NCI-H460 (cell line): ENCODE data around the gene WDR18. TPM values are rescaled to one million over a fixed set of nuclear protein-coding genes. Genes with fewer than 3 reads are reported as not detected.

ENCODE experiments used
- DNase-seq: peaks from one replicate; pipeline ENCODE4 v3.0.0-alpha.2; 2016; ENCODE audit warnings: low read depth; ENCODE audit errors: extremely low read depth
- small RNA-seq, 2 experiments: library from RNA; depleted of rRNA; stranded (forward); fragments of <200 nt; gene quantifications; one replicate each; pipeline ENCODE3, GENCODE V24; 2014
- total RNA-seq: library from RNA; depleted of rRNA; stranded (reverse); fragments of >200 nt; shearing (Covaris generic); gene quantifications from 2 replicates; pipeline ENCODE4 v1.2.3, GENCODE V29; 2014; rRNA removed

Gene WDR18
- total RNA-seq, 1 experiment from 2014 or later = 54.0 TPM

GRCh38 chr19:1038978-1039645 is 55.0 kb downstream of the WDR18 start:
- no peak for DNase-seq

GRCh38 chr19:1039646-1040475 is 55.7 kb downstream of the WDR18 start, which contains the start of gene ABCA7:
Gene ABCA7, plus strand, starts transcription at chr19:1040107. Its CDS starts 1,255 bp downstream, at chr19:1041362.
- peak; percentile 91 for DNase-seq

DNA sequence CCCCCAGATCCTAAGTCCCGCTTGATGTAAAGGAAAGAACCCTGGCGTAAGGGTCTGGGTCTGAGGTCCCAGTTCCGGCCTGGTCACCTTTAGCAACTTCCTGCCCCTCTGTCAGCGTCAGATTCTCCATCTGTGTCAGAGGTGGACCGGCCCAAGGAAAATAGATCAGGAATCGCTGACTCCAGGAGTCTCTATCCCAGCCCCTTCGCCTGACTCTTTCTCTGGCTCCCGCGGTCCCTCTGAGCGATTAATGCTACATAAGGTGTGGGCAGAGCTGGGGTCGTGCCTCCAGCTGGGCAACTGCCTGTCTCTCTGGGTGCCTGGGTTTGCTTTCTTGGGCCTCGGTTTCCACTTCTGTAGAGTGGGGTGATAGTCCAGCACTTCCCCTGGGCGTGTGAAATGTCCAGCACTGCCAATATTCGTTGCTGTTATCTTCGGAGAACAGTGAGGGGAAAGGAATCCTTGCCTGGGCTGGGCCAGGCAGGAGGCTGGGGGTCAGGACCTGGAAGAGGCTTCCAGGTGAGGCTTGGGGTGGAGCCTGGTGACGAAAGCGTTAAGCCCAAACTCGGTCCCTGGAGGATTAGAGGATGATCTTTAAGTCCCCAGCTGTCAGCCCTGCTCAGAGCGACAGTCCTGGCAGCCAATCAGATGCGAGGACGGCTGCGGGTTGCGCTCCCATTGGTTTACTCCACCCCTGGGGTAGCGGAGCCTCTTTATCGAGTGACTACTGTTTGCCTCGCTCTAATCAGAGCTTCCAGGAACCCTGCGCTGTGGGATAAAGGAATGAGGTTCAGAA is 56.5 kb downstream of the WDR18 start:
- DNase-seq = peak; percentile 88

- DNase-seq = no peak
Observed at GRCh38 chr19:1041272-1041834, 57.2 kb downstream of the WDR18 start.

- peak; percentile 94 for DNase-seq
Observed at GRCh38 chr19:1041835-1042685, 57.9 kb downstream of the WDR18 start.

GRCh38 chr19:1042689-1043511 is 58.8 kb downstream of the WDR18 start:
- peak; percentile 38 for DNase-seq

Small RNA genes within 50 kb of the gene (small RNA-seq; reads per million reads assigned to genes)
- 0.35 to 1.2 reads per million in 2 experiments for gene RNU6-2

Other genes with a start within 250 kb of the WDR18 start
- 24.1 and 30.1 TPM in 2 replicates for gene MISP, start 233.2 kb upstream of the WDR18 start, total RNA-seq
- gene PTBP1, start 186.9 kb upstream of the WDR18 start, total RNA-seq = 236 and 249 TPM in 2 replicates
- 2.6 and 3.0 TPM in 2 replicates for gene PLPPR3, start 162.4 kb upstream of the WDR18 start, total RNA-seq
- 0.35 TPM in 1 of 2 replicates, not detected in the other for gene AZU1, start 156.5 kb upstream of the WDR18 start, total RNA-seq
- 0.50 and 1.4 TPM in 2 replicates for gene PRTN3, start 143.3 kb upstream of the WDR18 start, total RNA-seq
- 0.40 TPM in 1 of 2 replicates, not detected in the other for gene ELANE, start 132.0 kb upstream of the WDR18 start, total RNA-seq
- gene CFD, start 124.7 kb upstream of the WDR18 start, total RNA-seq = 9.2 and 14.1 TPM in 2 replicates
- gene MED16, start 91.2 kb upstream of the WDR18 start, total RNA-seq = 10.3 and 12.3 TPM in 2 replicates
- not detected in 2 replicates for gene RNU6-9, start 90.9 kb upstream of the WDR18 start, total RNA-seq
- 28.6 and 35.1 TPM in 2 replicates for gene R3HDM4, start 71.1 kb upstream of the WDR18 start, total RNA-seq
- not detected in 2 replicates for gene KISS1R, start 67.0 kb upstream of the WDR18 start, total RNA-seq
- 4.9 and 5.4 TPM in 2 replicates for gene ARID3A, start 58.3 kb upstream of the WDR18 start, total RNA-seq
- gene GRIN3B, start 16.1 kb downstream of the WDR18 start, total RNA-seq = not detected in 2 replicates
- 89.3 and 95.8 TPM in 2 replicates for gene TMEM259, start 36.8 kb downstream of the WDR18 start, total RNA-seq
- not detected in 2 replicates for gene RNU6-2, start 37.2 kb downstream of the WDR18 start, total RNA-seq
- gene CNN2, start 42.3 kb downstream of the WDR18 start, total RNA-seq = 22.2 and 27.5 TPM in 2 replicates
- gene ABCA7, start 55.8 kb downstream of the WDR18 start, total RNA-seq = 14.0 and 20.0 TPM in 2 replicates
- gene ARHGAP45, start 82.8 kb downstream of the WDR18 start, total RNA-seq = 0.92 and 2.5 TPM in 2 replicates
- gene POLR2E, start 111.0 kb downstream of the WDR18 start, total RNA-seq = 102 and 108 TPM in 2 replicates
- 219 and 260 TPM in 2 replicates for gene GPX4, start 119.6 kb downstream of the WDR18 start, total RNA-seq
- 27.7 and 28.0 TPM in 2 replicates for gene SBNO2, start 189.9 kb downstream of the WDR18 start, total RNA-seq
- gene STK11, start 221.4 kb downstream of the WDR18 start, total RNA-seq = 25.5 and 28.7 TPM in 2 replicates